GM12878 (cell line): ENCODE measurements around the gene HLA-DPB1. TPM values are rescaled to one million over a fixed set of nuclear protein-coding genes. Genes with fewer than 3 reads are reported as not detected.

ENCODE experiments used
- ATF3 ChIP-seq: IDR thresholded peaks from 2 replicates; pipeline ENCODE4 v1.6.1; 2011; ENCODE audit warnings: low read depth, mild to moderate bottlenecking, low read length, moderate library complexity, borderline replicate concordance; ENCODE audit errors: extremely low read depth
- BCLAF1 ChIP-seq: fragments of 450-650 bp; IDR thresholded peaks from 2 replicates; pipeline ENCODE4 v1.6.1; 2017; ENCODE audit warnings: antibody characterized with exemption, mild to moderate bottlenecking, moderate library complexity
- CBFB ChIP-seq: IDR thresholded peaks from 2 replicates; pipeline ENCODE4 v1.6.1; 2016; ENCODE audit warnings: antibody characterized with exemption, low read depth
- CBX3 ChIP-seq: fragments of 200-600 bp; sonication (generic); IDR thresholded peaks from 2 replicates; pipeline ENCODE4 v1.6.1; 2016; ENCODE audit warnings: low read depth, borderline replicate concordance
- CEBPZ ChIP-seq: fragments of 150-350 bp; IDR thresholded peaks from 2 replicates; pipeline ENCODE4 v1.6.1; 2016; ENCODE audit warnings: low read depth, low read length
- CUX1 ChIP-seq: IDR thresholded peaks from 2 replicates; pipeline ENCODE4 v1.6.1; 2012; ENCODE audit warnings: improper control_type of control experiment, low read depth, low read length; ENCODE audit not compliant: insufficient replicate concordance
- FOXM1 ChIP-seq: IDR thresholded peaks from 2 replicates; pipeline ENCODE4 v1.6.1; 2012; ENCODE audit warnings: low read depth, mild to moderate bottlenecking, inconsistent platforms, low read length, moderate library complexity
- IKZF1 ChIP-seq: fragments of 450-650 bp; conservative IDR thresholded peaks from 2 replicates; pipeline ENCODE4 v1.6.1; 2017; ENCODE audit warnings: antibody characterized with exemption, mild to moderate bottlenecking
- IRF4 ChIP-seq: IDR thresholded peaks from 2 replicates; pipeline ENCODE4 v1.6.1; 2011; ENCODE audit warnings: low read depth, low read length
- MLLT1 ChIP-seq: fragments of 450-650 bp; IDR thresholded peaks from 2 replicates; pipeline ENCODE4 v1.6.1; 2016; ENCODE audit warnings: mild to moderate bottlenecking
- RELB ChIP-seq: fragments of 450-650 bp; IDR thresholded peaks from 2 replicates; pipeline ENCODE4 v1.6.1; 2017; ENCODE audit warnings: low read depth, mild to moderate bottlenecking, moderate library complexity
- SMAD5 ChIP-seq: IDR thresholded peaks from 2 replicates; pipeline ENCODE4 v1.6.1; 2016; ENCODE audit warnings: antibody characterized with exemption, low read depth
- SUPT20H ChIP-seq: IDR thresholded peaks from 2 replicates; pipeline ENCODE4 v1.6.1; 2011; ENCODE audit warnings: low read depth, mild to moderate bottlenecking, low read length, moderate library complexity, borderline replicate concordance; ENCODE audit not compliant: control insufficient read depth
- polyA plus RNA-seq, 11 experiments: library from polyadenylated mRNA; depleted of rRNA in 4 of 11; unstranded in 6 of 11; stranded (reverse) in 5 of 11; fragments of >200 nt; fragmentation: Nextera tagmentation in 4 of 11; fragmentation: Illumina TruSeq in 1 of 11; extraction: Ambion mirVana in 4 of 11; extraction: Trizol in 1 of 11; gene quantifications; 1 replicate in 1 of 11; 2 replicates in 10 of 11; pipeline versions ENCODE4 v1.2.1 to v1.2.3, GENCODE V29; 2011 to 2016; ENCODE audit warnings: inconsistent platforms in 2 of 11, missing spikeins in 2 of 11, low read depth in 1 of 11
- total RNA-seq, 4 experiments: library from RNA; depleted of rRNA in 3 of 4; stranded (reverse); fragments of >200 nt in 3 of 4; fragmentation: Illumina TruSeq in 1 of 4; extraction: Trizol in 1 of 4; gene quantifications; 2 replicates each; pipeline versions ENCODE4 v1.2.1 to v1.2.3, GENCODE V29; 2013 to 2021

Gene HLA-DPB1
- total and polyA plus RNA-seq, 10 of the 15 experiments (the other 5 are each of a cell fraction or from before 2014, with no cell fraction given) = 101 to 675 (median 352) TPM

- TF ChIP-seq MLLT1 = peak; percentile 72
- peak; percentile 75; the same call in 1 of the 2 replicates for TF ChIP-seq IRF4
- TF ChIP-seq CEBPZ = no peak
- no peak for TF ChIP-seq CUX1
- TF ChIP-seq SUPT20H = no peak
- no peak for TF ChIP-seq BCLAF1
- TF ChIP-seq RELB = no peak
- no peak for TF ChIP-seq CBX3
- TF ChIP-seq SMAD5 = no peak
- no peak for TF ChIP-seq ATF3
- TF ChIP-seq FOXM1 = peak; percentile 13; the same call in 1 of the 2 replicates
- TF ChIP-seq IKZF1 = no peak
- no peak for TF ChIP-seq CBFB
Measured at GRCh38 chr6:33061987-33062386, 13.8 kb upstream of the HLA-DPB1 start (continued).
